ENCODE data around the gene GATM. TPM values are rescaled to one million over a fixed set of nuclear protein-coding genes. Genes with fewer than 3 reads are reported as not detected.

GATM gene
- total and polyA plus RNA-seq, 8 donors, result 5.4 to 26.3 (median 19.9) TPM

- Histone ChIP-seq H3K27me3 (no peaks in the 10 kb centered on the region), H3K36me3 (no peaks in the 10 kb centered on the region), H3K27ac (no peak overlapping the region), H3K4me3 (no peak overlapping the region), H3K9me3 (no peaks in the 10 kb centered on the region), H3K4me1 (peaks cover 0 to 9% of the 10 kb centered on the region in 2 donors)
- TF ChIP-seq CTCF (IDR thresholded peaks at IDR 0.05), result no peak
- DNase-seq (no peak), ATAC-seq (no peak)
- intact Hi-C loops (cut with DNase I), result no loop called here
Observed at GRCh38 chr15:45338417-45338816, 39.9 kb downstream of the GATM start.

- TF ChIP-seq CTCF (IDR thresholded peaks at IDR 0.05), result no peak
- Histone ChIP-seq H3K4me1 (peaks cover 0 to 9% of the 10 kb centered on the region in 2 donors), H3K4me3 (no peak overlapping the region), H3K36me3 (no peaks in the 10 kb centered on the region), H3K27ac (no peak overlapping the region), H3K9me3 (no peaks in the 10 kb centered on the region), H3K27me3 (no peaks in the 10 kb centered on the region)
- ATAC-seq, result no peak
- intact Hi-C loops (cut with DNase I), result no loop called here
- DNase-seq, result no peak
Observed at GRCh38 chr15:45337224-45337623, 41.1 kb downstream of the GATM start.

GRCh38 chr15:45333550-45333949 lies 44.8 kb downstream of the GATM start:
- H3K36me3 ChIP-seq, result no peaks in the 10 kb centered on the region
- H3K27ac ChIP-seq, result no peak overlapping the region
- no peaks in the 10 kb centered on the region for H3K9me3 ChIP-seq
- TF ChIP-seq CTCF (IDR thresholded peaks at IDR 0.05), result no peak
- DNase-seq (peak in 2 of 4 donors; percentile 23 to 54), ATAC-seq (peak; percentile 71)
- no peaks in the 10 kb centered on the region for H3K27me3 ChIP-seq
- no peak overlapping the region for H3K4me3 ChIP-seq
- intact Hi-C loops (cut with DNase I), result no loop called here
- H3K4me1 ChIP-seq, result peaks cover 0 to 9% of the 10 kb centered on the region in 2 donors

- Histone ChIP-seq H3K27me3 (no peaks in the 10 kb centered on the region), H3K4me1 (peaks cover 0 to 9% of the 10 kb centered on the region in 2 donors), H3K4me3 (no peak overlapping the region), H3K36me3 (no peaks in the 10 kb centered on the region), H3K9me3 (no peaks in the 10 kb centered on the region), H3K27ac (no peak overlapping the region)
- no peak for DNase-seq
- ATAC-seq, result no peak
- intact Hi-C loops (cut with DNase I), result no loop called here
- TF ChIP-seq CTCF (IDR thresholded peaks at IDR 0.05), result no peak
Observed at GRCh38 chr15:45332694-45333093, 45.6 kb downstream of the GATM start.

DNA sequence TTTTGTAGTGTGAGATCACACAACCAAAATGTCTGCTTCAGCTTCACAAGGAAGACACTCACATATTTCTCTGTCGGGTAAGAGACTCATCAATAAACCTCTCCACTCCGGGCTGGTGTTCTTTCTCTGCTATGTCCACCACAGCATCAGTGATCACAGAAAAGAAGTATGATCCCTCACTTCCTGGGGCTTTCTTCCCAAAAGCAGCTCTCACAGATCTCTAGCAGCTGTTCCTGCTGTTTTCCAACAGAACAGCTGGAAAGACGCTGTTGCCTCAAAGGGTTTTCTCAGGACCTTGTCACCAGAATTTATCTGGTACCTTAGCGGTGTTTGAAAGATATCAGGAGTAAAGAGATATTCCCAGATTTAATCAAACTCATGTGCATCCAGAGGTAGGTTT lies 46.4 kb downstream of the GATM start:
- ATAC-seq, result no peak
- H3K4me1 ChIP-seq, result peaks cover 0 to 9% of the 10 kb centered on the region in 2 donors
- H3K36me3 ChIP-seq, result no peaks in the 10 kb centered on the region
- no peaks in the 10 kb centered on the region for H3K9me3 ChIP-seq
- intact Hi-C loops (cut with DNase I), result no loop called here
- H3K27ac ChIP-seq, result no peak overlapping the region
- H3K4me3 ChIP-seq, result no peak overlapping the region
- no peaks in the 10 kb centered on the region for H3K27me3 ChIP-seq
- peak in 1 of 4 donors; percentile 52 for DNase-seq
- no peak for TF ChIP-seq CTCF (IDR thresholded peaks at IDR 0.05)
